PC-3 (cell line): ENCODE measurements around the gene SLC19A1. TPM values are rescaled to one million over a fixed set of nuclear protein-coding genes. Genes with fewer than 3 reads are reported as not detected.

ENCODE experiments used
- ATAC-seq: fragments of 200-7000 bp; cut with Tn5 transposase; 2 replicates; pipeline ENCODE4 v1.9.1; 2020; ENCODE audit warnings: mild to moderate bottlenecking, moderate library complexity
- BruUV-seq: library from RNA; stranded (reverse); fragments of 400-500 nt; replicated peaks from 2 replicates; lab custom pipeline; 2021; lab: Mats Ljungman, UMichigan
- CTCF ChIA-PET: fragments of 300-600 bp; sonication (Branson Sonifier 250); formaldehyde crosslinking; loops from one replicate; lab custom pipeline; 2022; ENCODE audit warnings: antibody characterized with exemption; lab: Charles Lee
- POLR2A ChIA-PET: fragments of 300-600 bp; sonication (Branson Sonifier 250); formaldehyde crosslinking; loops from one replicate; lab custom pipeline; 2022; ENCODE audit warnings: antibody characterized with exemption; ENCODE audit not compliant: unreplicated experiment; lab: Charles Lee
- DNase-seq: peaks from one replicate; pipeline ENCODE4 v3.0.0-alpha.2; 2015
- H2AFZ ChIP-seq: fragments of 300-600 bp; sonication (generic); 2 replicates; pipeline ENCODE4 v1.6.0; 2016; ENCODE audit warnings: antibody characterized with exemption, low read length
- H3F3A ChIP-seq: fragments of 300-600 bp; sonication (generic); one replicate; pipeline ENCODE4 v1.6.0; 2017; ENCODE audit warnings: antibody characterized with exemption, low read length, control low read depth, mild to moderate bottlenecking; ENCODE audit not compliant: unreplicated experiment
- H3K27ac ChIP-seq: fragments of 300-600 bp; sonication (generic); 2 replicates; pipeline ENCODE4 v1.5.1; 2016; ENCODE audit warnings: mild to moderate bottlenecking, low read length
- H3K27me3 ChIP-seq: fragments of 300-600 bp; sonication (generic); 2 replicates; pipeline ENCODE4 v1.6.1; 2016; ENCODE audit warnings: low read length, mixed read lengths
- H3K36me3 ChIP-seq: fragments of 300-600 bp; sonication (generic); 2 replicates; pipeline ENCODE4 v1.6.1; 2016; ENCODE audit warnings: low read depth, mixed run types, low read length, mixed read lengths
- H3K4me1 ChIP-seq: fragments of 300-600 bp; sonication (generic); 2 replicates; pipeline ENCODE4 v1.5.1; 2016; ENCODE audit warnings: low read length; ENCODE audit not compliant: insufficient read depth
- H3K4me2 ChIP-seq: fragments of 300-600 bp; sonication (generic); 2 replicates; pipeline ENCODE4 v1.6.0; 2016; ENCODE audit warnings: low read length
- H3K4me3 ChIP-seq: fragments of 300-600 bp; sonication (generic); 2 replicates; pipeline ENCODE4 v1.5.1; 2016; ENCODE audit warnings: mild to moderate bottlenecking, low read length, mixed read lengths
- H3K79me2 ChIP-seq: fragments of 300-600 bp; sonication (generic); 2 replicates; pipeline ENCODE4 v1.6.1; 2017; ENCODE audit warnings: low read length, mixed read lengths
- H3K9ac ChIP-seq: fragments of 300-600 bp; sonication (generic); 2 replicates; pipeline ENCODE4 v1.6.0; 2016; ENCODE audit warnings: mild to moderate bottlenecking, low read length
- H3K9me2 ChIP-seq: fragments of 300-600 bp; sonication (generic); replicated peaks from 2 replicates; pipeline ENCODE4 v1.6.1; 2016; ENCODE audit warnings: mixed run types, low read length, mixed read lengths
- H3K9me3 ChIP-seq: fragments of 300-600 bp; sonication (generic); 2 replicates; pipeline ENCODE4 v1.6.1; 2016; ENCODE audit warnings: low read length, mixed read lengths
- H4K20me1 ChIP-seq: fragments of 300-600 bp; sonication (generic); 2 replicates; pipeline ENCODE4 v1.6.1; 2016; ENCODE audit warnings: low read length, mixed read lengths
- CTCF ChIP-seq: fragments of 300-600 bp; sonication (generic); conservative IDR thresholded peaks from 2 replicates; pipeline ENCODE4 v1.5.1; 2017; ENCODE audit warnings: antibody characterized with exemption, low read depth, mild to moderate bottlenecking, low read length
- EZH2 ChIP-seq: fragments of 300-600 bp; sonication (generic); IDR thresholded peaks from one replicate; pipeline ENCODE4 v1.6.1; 2017; ENCODE audit warnings: antibody characterized with exemption, mild to moderate bottlenecking, low read length; ENCODE audit not compliant: unreplicated experiment
- EZH2phosphoT487 ChIP-seq: fragments of 300-600 bp; sonication (generic); IDR thresholded peaks from 2 replicates; pipeline ENCODE4 v1.6.1; 2018; ENCODE audit warnings: mild to moderate bottlenecking, antibody characterized with exemption, low read length, borderline replicate concordance
- intact Hi-C: fragments of 100-400 bp; cut with micrococcal nuclease; formaldehyde crosslinking; loops from 2 replicates; pipeline ENCODE4 v1.9.0; 2023
- total RNA-seq: library from RNA; depleted of rRNA; stranded (reverse); fragments of >200 nt; gene quantifications from 2 replicates; pipeline ENCODE4 v1.2.3, GENCODE V29; 2014

The SLC19A1 gene
- total RNA-seq, 1 experiment from 2014 or later = 54.2 TPM

GRCh38 chr21:45533846-45534635 lies 8.2 kb downstream of the SLC19A1 start:
- Histone ChIP-seq H3K9ac (no peak overlapping the region), H3K4me2 (no peak overlapping the region), H3K36me3 (peaks cover 21% of the 10 kb centered on the region), H3K9me3 (no peaks in the 10 kb centered on the region), H3K4me3 (no peak overlapping the region), H3F3A (no peaks in the 10 kb centered on the region), H3K79me2 (peaks cover 27% of the 10 kb centered on the region), H3K27me3 (no peaks in the 10 kb centered on the region), H2AFZ (no peak overlapping the region), H4K20me1 (no peaks in the 10 kb centered on the region), H3K4me1 (no peaks in the 10 kb centered on the region), H3K9me2 (no peaks in the 10 kb centered on the region), H3K27ac (no peak overlapping the region)
- DNase-seq (no peak), ATAC-seq (no peak)
- TF ChIP-seq EZH2phosphoT487 = no peak
- TF ChIP-seq CTCF = no peak
- TF ChIP-seq EZH2 = no peak
- no TSS peak for BruUV-seq
- intact Hi-C loops = no loop called here
- POLR2A ChIA-PET = no interaction called here
- CTCF ChIA-PET = no interaction called here

- ATAC-seq = no peak
- BruUV-seq = no TSS peak
- intact Hi-C loops = no loop called here
- DNase-seq = no peak
- Histone ChIP-seq H3K9me3 (no peaks in the 10 kb centered on the region), H3K36me3 (peaks cover 25% of the 10 kb centered on the region), H3K79me2 (peaks cover 21% of the 10 kb centered on the region), H3K4me3 (no peak overlapping the region), H2AFZ (no peak overlapping the region), H3K9me2 (no peaks in the 10 kb centered on the region), H3K4me2 (no peak overlapping the region), H3K27me3 (no peaks in the 10 kb centered on the region), H3K27ac (no peak overlapping the region), H3K9ac (no peak overlapping the region), H3K4me1 (no peaks in the 10 kb centered on the region), H3F3A (no peaks in the 10 kb centered on the region), H4K20me1 (no peaks in the 10 kb centered on the region)
- ChIA-PET CTCF (no interaction called here), POLR2A (no interaction called here)
- TF ChIP-seq EZH2phosphoT487 (no peak), EZH2 (no peak), CTCF (no peak)
Measured at GRCh38 chr21:45533361-45533845, 8.8 kb downstream of the SLC19A1 start.

- H2AFZ ChIP-seq = no peak overlapping the region
- H3K79me2 ChIP-seq = peaks cover 16% of the 10 kb centered on the region
- H3K4me2 ChIP-seq = no peak overlapping the region
- ATAC-seq (no peak), DNase-seq (no peak)
- ChIA-PET POLR2A (no interaction called here), CTCF (no interaction called here)
- H4K20me1 ChIP-seq = no peaks in the 10 kb centered on the region
- H3K36me3 ChIP-seq = peaks cover 27% of the 10 kb centered on the region
- H3K4me3 ChIP-seq = no peak overlapping the region
- H3K4me1 ChIP-seq = no peaks in the 10 kb centered on the region
- no TSS peak for BruUV-seq
- H3K27me3 ChIP-seq = no peaks in the 10 kb centered on the region
- no peak overlapping the region for H3K27ac ChIP-seq
- no peaks in the 10 kb centered on the region for H3F3A ChIP-seq
- no peak for TF ChIP-seq EZH2
- no peak for TF ChIP-seq CTCF
- no peak for TF ChIP-seq EZH2phosphoT487
- no peaks in the 10 kb centered on the region for H3K9me3 ChIP-seq
- H3K9me2 ChIP-seq = no peaks in the 10 kb centered on the region
- no peak overlapping the region for H3K9ac ChIP-seq
- intact Hi-C loops = no loop called here
Measured at GRCh38 chr21:45532826-45533360, 9.3 kb downstream of the SLC19A1 start.
